GM20431 (cell line): ENCODE results near the gene CCSER1.

ENCODE experiments used
- in situ Hi-C: fragments of 300-500 bp; cut with MseI, MboI; formaldehyde crosslinking; loops from one replicate; pipeline ENCODE4 v1.15.0; 2020; ENCODE audit warnings: low sequenced_read_pairs; ENCODE audit not compliant: unreplicated experiment

Gene CCSER1

GRCh38 chr4:90126805-90127204, 389 bp upstream of the CCSER1 start:
- in situ Hi-C loops: no loop called here

DNA sequence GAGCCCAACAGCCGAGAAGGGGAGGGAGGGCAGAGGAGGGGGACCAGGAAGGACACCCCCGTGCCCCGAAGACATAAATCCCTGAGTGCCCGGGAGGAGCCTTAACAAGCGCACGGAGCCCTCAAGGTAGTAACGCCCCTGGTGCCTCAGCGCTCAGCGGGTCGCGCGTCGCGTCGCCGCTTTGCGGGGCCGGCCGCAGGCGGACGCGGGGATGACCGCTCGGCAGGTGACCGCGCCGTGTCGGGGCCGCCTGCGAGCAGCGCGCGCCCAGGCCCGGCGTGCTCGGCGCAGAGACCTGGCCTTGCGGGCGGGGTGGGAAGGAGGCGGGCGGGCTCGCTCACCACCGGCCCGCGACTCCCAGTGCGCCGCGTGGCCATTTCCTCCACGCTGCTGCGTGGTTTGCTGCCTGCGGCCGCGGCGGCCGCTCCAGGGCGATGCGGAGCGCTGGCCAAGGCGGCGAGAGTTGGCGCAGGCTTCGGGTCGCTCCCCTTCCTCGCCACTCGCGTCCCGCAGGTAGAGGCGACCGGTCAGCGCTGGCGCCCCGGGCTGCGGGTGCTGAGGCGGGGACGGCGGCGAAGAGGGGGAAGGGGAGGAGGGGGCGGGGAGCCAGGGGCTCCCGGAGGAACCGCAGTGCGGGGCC, 632 bp downstream of the CCSER1 start:
- in situ Hi-C loops: no loop called here

DNA sequence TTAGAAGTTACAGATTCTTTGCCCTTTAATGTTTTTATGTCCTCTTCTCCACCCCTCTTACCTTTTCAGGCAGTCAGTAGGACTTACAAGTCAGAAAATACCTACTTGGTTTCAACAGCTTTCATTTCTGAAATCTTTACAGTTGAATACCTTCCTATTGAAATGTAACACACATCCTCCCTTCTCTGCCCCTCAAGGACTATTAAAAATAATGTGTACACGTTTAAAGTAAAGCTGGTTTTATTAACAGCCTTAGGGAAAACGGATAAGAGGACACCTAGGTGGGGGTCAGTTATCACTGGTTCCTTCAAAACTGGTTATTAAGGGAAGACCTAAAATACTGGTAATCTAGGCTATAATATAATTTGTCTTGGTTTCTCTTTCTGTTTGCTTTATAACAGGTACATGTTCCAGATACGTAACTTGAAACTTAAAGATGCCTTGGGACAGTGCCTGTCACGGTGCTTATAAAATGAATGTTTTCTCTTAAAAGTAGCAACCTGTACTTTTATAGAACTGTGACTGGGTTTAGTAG, 1.8 kb downstream of the CCSER1 start:
- in situ Hi-C loops: no loop called here

DNA sequence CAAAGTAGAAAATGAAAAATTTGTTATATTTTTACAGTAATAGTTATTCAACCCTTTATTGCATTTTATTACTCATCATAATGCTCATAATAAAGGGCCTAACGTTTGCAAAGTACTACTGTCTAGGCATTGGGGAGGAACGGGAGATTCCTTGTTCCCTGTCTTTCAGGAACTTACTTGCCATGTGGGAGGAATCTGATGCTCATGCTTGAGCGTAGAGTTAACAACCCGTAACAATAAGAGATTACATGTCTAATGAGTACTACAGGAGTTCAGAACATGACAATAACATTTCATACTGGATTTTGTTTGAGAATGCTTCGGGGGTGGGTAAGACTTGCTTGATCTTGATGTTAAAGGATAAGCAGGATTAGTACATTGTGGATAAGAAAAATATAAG, 2.9 kb downstream of the CCSER1 start:
- in situ Hi-C loops: no loop called here

GRCh38 chr4:90137555-90137954, 10.4 kb downstream of the CCSER1 start:
- in situ Hi-C loops: no loop called here

- in situ Hi-C loops: no loop called here
Measured at GRCh38 chr4:90142081-90142480, 14.9 kb downstream of the CCSER1 start.

DNA sequence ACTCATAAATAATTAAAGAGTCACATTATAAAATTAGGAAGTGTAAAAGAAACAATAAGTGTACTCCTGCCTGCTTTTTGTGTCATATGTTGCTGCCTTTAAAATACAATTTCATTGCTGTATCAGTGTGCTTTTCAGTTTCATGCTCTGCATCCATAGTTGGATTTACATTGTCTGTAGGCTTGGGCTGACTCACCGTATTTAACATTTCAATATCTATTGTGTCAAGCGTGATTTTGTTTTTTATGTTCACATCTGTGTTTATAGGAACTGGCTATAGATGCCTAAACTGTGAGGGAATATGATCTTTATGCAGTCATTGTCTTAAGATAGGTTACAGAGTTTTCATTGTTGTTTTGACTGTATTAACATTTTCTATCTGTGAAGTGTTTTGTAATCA, 18.1 kb downstream of the CCSER1 start:
- in situ Hi-C loops: no loop called here

DNA sequence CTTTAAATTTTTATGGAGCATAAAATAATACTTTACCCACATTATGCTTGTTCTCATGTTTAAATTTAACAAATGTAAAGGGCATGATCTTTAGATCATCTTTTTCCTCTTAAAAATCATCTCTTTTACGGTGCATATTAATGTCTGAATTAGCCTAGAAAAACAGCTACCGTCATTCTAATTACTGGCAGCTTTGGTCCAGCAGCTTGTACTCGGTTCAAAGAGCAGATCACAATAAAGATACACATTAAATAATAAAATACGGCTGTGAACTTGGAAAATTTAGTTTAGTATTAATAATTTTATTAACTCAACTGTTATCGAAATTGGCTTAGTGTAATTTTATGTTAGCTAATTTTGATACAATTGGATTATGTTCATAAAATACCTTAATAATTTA, 19.1 kb downstream of the CCSER1 start:
- in situ Hi-C loops: no loop called here

DNA sequence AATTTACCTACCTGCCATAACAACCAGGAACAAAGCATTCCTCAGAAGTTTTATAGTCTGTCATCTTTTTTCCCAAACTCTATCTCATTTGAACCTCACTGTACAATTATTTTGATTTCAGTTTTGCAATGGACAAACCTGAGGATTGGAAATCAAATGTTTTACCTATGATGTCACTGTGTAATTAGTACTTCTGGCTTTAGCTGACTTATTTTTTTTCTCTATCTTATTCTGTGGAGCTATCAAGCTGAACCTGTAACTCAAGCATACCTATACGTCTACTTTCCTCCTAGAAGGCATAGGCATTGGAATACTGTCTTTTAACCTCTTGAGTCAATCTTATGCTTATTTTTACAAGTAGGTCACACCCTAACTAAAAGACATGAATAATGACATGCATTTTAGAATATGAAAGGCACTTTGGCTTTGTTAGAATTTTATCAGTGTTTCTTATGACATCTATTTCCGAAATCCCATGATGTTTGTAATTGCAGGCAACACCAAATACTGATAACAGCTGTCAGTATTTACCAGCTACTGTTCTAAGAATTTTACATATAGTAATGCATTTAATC, 21.5 kb downstream of the CCSER1 start:
- in situ Hi-C loops: no loop called here

DNA sequence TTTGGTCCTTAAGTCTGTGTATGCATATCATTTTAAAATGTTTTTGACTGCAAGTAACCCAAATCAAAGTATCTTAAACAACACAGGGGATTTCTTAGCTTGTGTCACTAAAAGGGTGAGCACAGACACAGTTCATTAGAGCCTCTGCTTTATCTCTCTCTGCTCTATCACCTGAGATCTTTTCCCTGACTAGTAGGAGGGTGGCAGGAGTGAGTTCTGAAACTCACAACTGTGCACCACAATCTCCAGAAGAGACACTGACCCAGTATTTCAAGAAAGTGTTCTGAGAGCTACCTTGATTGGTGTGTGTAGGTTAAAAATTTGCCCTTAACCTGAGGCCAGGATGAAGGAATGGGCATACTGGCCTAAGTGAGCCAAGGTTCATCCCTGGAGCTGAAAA, 24.8 kb downstream of the CCSER1 start:
- in situ Hi-C loops: no loop called here

GRCh38 chr4:90159193-90159592, 32.0 kb downstream of the CCSER1 start:
- in situ Hi-C loops: no loop called here

DNA sequence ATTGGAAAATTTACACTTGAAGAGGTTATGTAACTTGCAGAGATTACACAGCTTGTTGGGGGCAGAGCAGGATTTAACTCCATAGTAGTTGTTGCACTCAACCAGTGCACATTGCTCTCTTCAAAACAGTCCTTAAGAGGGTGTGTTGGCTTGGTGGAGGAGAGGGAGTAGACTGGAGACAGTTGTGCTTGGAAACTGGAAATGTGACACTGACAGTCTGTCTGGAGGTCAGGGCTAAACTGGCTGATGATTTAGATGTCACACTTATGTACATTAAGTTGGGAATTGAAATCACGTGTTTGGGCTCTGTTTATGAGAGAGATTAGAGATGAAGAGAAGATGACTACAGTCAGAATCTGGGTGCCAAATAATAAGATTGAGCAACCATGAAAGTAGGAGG, 32.9 kb downstream of the CCSER1 start:
- in situ Hi-C loops: no loop called here

DNA sequence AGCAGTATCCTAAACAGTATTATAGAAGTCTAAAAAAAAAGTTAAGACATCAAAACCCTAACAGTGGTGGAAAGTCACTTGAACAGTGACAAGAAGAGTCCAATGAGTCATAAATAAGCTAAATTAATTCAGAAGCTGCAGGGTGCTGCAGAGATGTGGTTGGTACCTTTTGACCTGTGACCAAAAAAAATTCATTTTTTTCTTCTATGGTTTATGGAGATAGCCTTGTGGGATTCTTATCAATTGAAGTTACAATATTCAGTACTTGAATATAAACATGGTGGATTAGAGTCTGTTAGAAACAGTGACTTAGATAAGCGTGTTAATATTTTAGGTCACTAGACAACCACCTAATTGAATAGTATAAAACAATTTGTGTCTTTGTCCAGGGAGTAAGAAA, 35.4 kb downstream of the CCSER1 start:
- in situ Hi-C loops: no loop called here

GRCh38 chr4:90163872-90164271, 36.7 kb downstream of the CCSER1 start:
- in situ Hi-C loops: no loop called here

- in situ Hi-C loops: no loop called here
Measured at GRCh38 chr4:90165883-90166282, 38.7 kb downstream of the CCSER1 start.

DNA sequence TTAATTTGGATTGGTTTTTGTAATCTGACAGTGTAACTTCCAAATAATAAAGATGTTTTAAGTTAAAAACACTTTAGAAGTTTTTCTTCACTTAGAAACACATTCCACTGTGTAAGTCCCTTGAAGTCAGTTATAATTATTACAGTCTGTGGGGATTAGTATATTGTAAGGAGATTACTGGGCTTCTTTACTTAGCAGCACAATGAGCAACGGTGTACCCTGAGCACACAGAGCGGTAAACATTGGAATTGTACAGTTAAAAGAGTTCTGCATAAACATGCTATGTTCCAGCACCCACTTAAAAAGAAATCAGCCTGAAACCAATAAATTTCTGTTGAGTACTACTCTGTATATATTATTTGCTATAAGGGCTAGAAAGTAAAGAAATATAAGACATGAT, 44.3 kb downstream of the CCSER1 start:
- in situ Hi-C loops: no loop called here

GRCh38 chr4:90174621-90175023, 47.4 kb downstream of the CCSER1 start:
- in situ Hi-C loops: no loop called here

- in situ Hi-C loops: no loop called here
Measured at GRCh38 chr4:90181644-90182043, 54.5 kb downstream of the CCSER1 start.

DNA sequence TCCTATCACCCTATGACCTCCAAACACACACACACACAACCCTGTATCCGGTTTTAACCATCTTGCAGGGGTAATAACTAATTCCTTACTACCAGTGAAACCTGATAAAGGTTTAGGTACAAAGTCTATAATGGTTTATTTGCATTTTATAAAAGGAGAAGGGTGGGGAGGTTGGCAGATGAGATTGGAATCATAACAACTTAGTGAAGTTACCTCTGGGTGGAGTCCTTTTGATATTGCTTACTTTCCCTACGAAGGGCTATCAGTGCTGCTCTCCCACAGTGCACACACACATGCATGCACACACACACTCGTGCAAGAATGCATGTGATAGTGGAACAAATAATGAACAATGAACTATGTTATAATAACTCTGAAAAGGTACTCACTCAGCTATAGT, 56.1 kb downstream of the CCSER1 start:
- in situ Hi-C loops: no loop called here

DNA sequence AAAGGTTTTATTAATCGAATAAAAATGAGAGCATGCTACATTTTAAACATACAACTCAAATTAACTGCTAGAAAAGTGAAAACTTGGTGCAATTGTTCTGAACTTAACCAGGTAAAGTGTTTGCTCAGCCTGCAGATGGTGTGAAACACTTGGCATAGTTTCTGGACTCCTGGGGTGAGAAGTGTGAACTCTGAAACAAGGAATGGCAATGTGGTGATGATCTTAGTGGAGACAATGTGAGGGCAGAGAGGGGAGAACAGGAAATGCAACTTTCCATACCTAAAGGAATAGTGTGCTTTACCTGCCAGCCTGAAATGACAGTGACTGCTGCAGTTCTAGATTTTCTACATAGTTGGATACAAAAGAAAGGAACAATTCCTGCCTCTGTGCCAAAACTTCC, 57.4 kb downstream of the CCSER1 start:
- in situ Hi-C loops: no loop called here

GRCh38 chr4:90185416-90185815, 58.2 kb downstream of the CCSER1 start:
- in situ Hi-C loops: no loop called here

- in situ Hi-C loops: no loop called here
Measured at GRCh38 chr4:90186229-90186628, 59.0 kb downstream of the CCSER1 start.
